ENCODE measurements around the gene NTNG2. TPM values are rescaled to one million over a fixed set of nuclear protein-coding genes. Genes with fewer than 3 reads are reported as not detected.
"Not testable (repeated sequence)": the region's sequence is repeated elsewhere in the genome, so short reads cannot be mapped to it uniquely, and the experiment has no call there.

The NTNG2 gene
- total RNA-seq, 1 donor from 2014 or later = 1.0 TPM

- H3K36me3 Mint-ChIP-seq = peaks cover 20% of the 10 kb centered on the region
- H3K9me3 Mint-ChIP-seq = no peaks in the 10 kb centered on the region
- H3K4me3 ChIP-seq = no peak overlapping the region
- H3K79me2 ChIP-seq (ENCODE audit: low read depth) = no peaks in the 10 kb centered on the region
- H3K4me1 Mint-ChIP-seq = no peaks in the 10 kb centered on the region
- H4K20me1 ChIP-seq (ENCODE audit: low read depth) = peaks cover 4% of the 10 kb centered on the region
- H3K4me3 Mint-ChIP-seq = no peak overlapping the region
- H3K4me2 ChIP-seq = no peak overlapping the region
- H3K27me3 Mint-ChIP-seq (ENCODE audit: insufficient read depth, low read depth) = peaks cover 2% of the 10 kb centered on the region
- no peaks in the 10 kb centered on the region for H3K27me3 ChIP-seq
- no peak overlapping the region for H3K9ac ChIP-seq
- H3K4me1 ChIP-seq = no peaks in the 10 kb centered on the region
- H3K9me3 ChIP-seq (ENCODE audit: low read depth) = no peaks in the 10 kb centered on the region
- no peaks in the 10 kb centered on the region for H3K36me3 ChIP-seq
- TF ChIP-seq EZH2 (IDR thresholded peaks at IDR 0.05) (no peak), CTCF (IDR thresholded peaks at IDR 0.05) (peak; percentile 99)
- peak overlapping the region; percentile 31 for H3K27ac ChIP-seq
- peaks cover 8% of the 10 kb centered on the region for H3F3A ChIP-seq (ENCODE audit: low read depth)
- no peak overlapping the region for H3K27ac Mint-ChIP-seq
- no peak overlapping the region for H2AFZ ChIP-seq (replicated peaks)
- peak; percentile 74 for DNase-seq (ENCODE audit: low spot score)
Observed at GRCh38 chr9:132268725-132269352, 107.0 kb downstream of the NTNG2 start.

- not testable (repeated sequence) for H3K9ac ChIP-seq; H3K4me1 Mint-ChIP-seq; DNase-seq (ENCODE audit: low spot score); H3K27me3 Mint-ChIP-seq (ENCODE audit: insufficient read depth, low read depth); H3K9me3 ChIP-seq (ENCODE audit: low read depth); H3K27me3 ChIP-seq; H3K4me3 Mint-ChIP-seq; H2AFZ ChIP-seq (replicated peaks); H3F3A ChIP-seq (ENCODE audit: low read depth); H3K4me2 ChIP-seq; H3K36me3 ChIP-seq; H3K9me3 Mint-ChIP-seq; H3K4me3 ChIP-seq; H3K79me2 ChIP-seq (ENCODE audit: low read depth); H3K4me1 ChIP-seq; H4K20me1 ChIP-seq (ENCODE audit: low read depth); H3K27ac Mint-ChIP-seq
- H3K27ac ChIP-seq = peak overlapping the region; percentile 31
- H3K36me3 Mint-ChIP-seq = peaks cover 16% of the 10 kb centered on the region
Observed at GRCh38 chr9:132269704-132270516, 108.1 kb downstream of the NTNG2 start.

GRCh38 chr9:132274861-132275260 lies 113.0 kb downstream of the NTNG2 start:
- Histone ChIP-seq H3F3A (ENCODE audit: low read depth) (no peaks in the 10 kb centered on the region), H3K4me1 (no peaks in the 10 kb centered on the region), H3K4me3 (no peak overlapping the region), H3K36me3 (peaks cover 18% of the 10 kb centered on the region), H3K4me2 (no peak overlapping the region), H2AFZ (replicated peaks) (no peak overlapping the region), H3K9me3 (ENCODE audit: low read depth) (no peaks in the 10 kb centered on the region), H3K27me3 (no peaks in the 10 kb centered on the region), H3K79me2 (ENCODE audit: low read depth) (no peaks in the 10 kb centered on the region), H3K27ac (no peak overlapping the region), H3K9ac (no peak overlapping the region), H4K20me1 (ENCODE audit: low read depth) (no peaks in the 10 kb centered on the region)
- H3K9me3 Mint-ChIP-seq = no peaks in the 10 kb centered on the region
- H3K27me3 Mint-ChIP-seq (ENCODE audit: insufficient read depth, low read depth) = peaks cover 4% of the 10 kb centered on the region
- peaks cover 37% of the 10 kb centered on the region for H3K36me3 Mint-ChIP-seq
- DNase-seq (ENCODE audit: low spot score) = no peak
- H3K27ac Mint-ChIP-seq = no peak overlapping the region
- TF ChIP-seq EZH2 (IDR thresholded peaks at IDR 0.05) (no peak), EZH2phosphoT487 (IDR thresholded peaks at IDR 0.05) (no peak), CTCF (IDR thresholded peaks at IDR 0.05) (no peak)
- no peaks in the 10 kb centered on the region for H3K4me1 Mint-ChIP-seq
- no peak overlapping the region for H3K4me3 Mint-ChIP-seq

- Histone ChIP-seq H3K27ac (no peak overlapping the region), H3K4me2 (no peak overlapping the region), H3K36me3 (peaks cover 12% of the 10 kb centered on the region), H3K9me3 (ENCODE audit: low read depth) (no peaks in the 10 kb centered on the region), H3K27me3 (no peaks in the 10 kb centered on the region), H4K20me1 (ENCODE audit: low read depth) (no peaks in the 10 kb centered on the region), H3K4me1 (no peaks in the 10 kb centered on the region), H3F3A (ENCODE audit: low read depth) (no peaks in the 10 kb centered on the region), H2AFZ (replicated peaks) (no peak overlapping the region), H3K79me2 (ENCODE audit: low read depth) (no peaks in the 10 kb centered on the region), H3K4me3 (no peak overlapping the region), H3K9ac (no peak overlapping the region)
- DNase-seq (ENCODE audit: low spot score) = no peak
- no peak for TF ChIP-seq EZH2phosphoT487 (IDR thresholded peaks at IDR 0.05)
- TF ChIP-seq EZH2 (IDR thresholded peaks at IDR 0.05) = no peak
- no peak for TF ChIP-seq CTCF (IDR thresholded peaks at IDR 0.05)
- H3K9me3 Mint-ChIP-seq = no peaks in the 10 kb centered on the region
- no peak overlapping the region for H3K4me3 Mint-ChIP-seq
- H3K4me1 Mint-ChIP-seq = no peaks in the 10 kb centered on the region
- peaks cover 27% of the 10 kb centered on the region for H3K36me3 Mint-ChIP-seq
- no peaks in the 10 kb centered on the region for H3K27me3 Mint-ChIP-seq (ENCODE audit: insufficient read depth, low read depth)
- H3K27ac Mint-ChIP-seq = no peak overlapping the region
Observed at GRCh38 chr9:132283165-132283564, 121.3 kb downstream of the NTNG2 start.
